C4-2B (cell line): ENCODE results near the gene AAMP.

Experiments
- CTCF ChIP-seq: fragments of 450-650 bp; conservative IDR thresholded peaks from 2 replicates; pipeline ENCODE4 v1.5.1; 2017; ENCODE audit warnings: mild to moderate bottlenecking
- ZFX ChIP-seq: fragments of 450-650 bp; IDR thresholded peaks from 2 replicates; pipeline ENCODE4 v1.6.1; 2017

GRCh38 chr2:218259099-218259961 lies 10.6 kb downstream of the AAMP start:
- TF ChIP-seq CTCF = no peak
- no peak for TF ChIP-seq ZFX
